A673 (cell line): ENCODE data around the gene ADCYAP1R1.

Experiments
- CTCF ChIP-seq: fragments of 300-800, 200-600 bp; sonication (generic); conservative IDR thresholded peaks from 2 replicates; pipeline ENCODE4 v1.5.1; 2017; ENCODE audit warnings: low read depth, mild to moderate bottlenecking, antibody characterized with exemption, low read length, moderate library complexity, mixed read lengths
- EZH2 ChIP-seq: fragments of 200-600 bp; sonication (generic); IDR thresholded peaks from 2 replicates; pipeline ENCODE4 v1.6.1; 2017; ENCODE audit warnings: borderline replicate concordance, low read depth, mild to moderate bottlenecking, mixed read lengths, antibody characterized with exemption, low read length; ENCODE audit not compliant: poor library complexity, severe bottlenecking

- no peak for TF ChIP-seq CTCF
- no peak for TF ChIP-seq EZH2
These were observed 4.6 kb upstream of the ADCYAP1R1 start for GRCh38 chr7:31047313-31048146.
